SK-N-SH treated with all-trans-retinoic acid at 6 μM for 48 hours (cell line): ENCODE data around the gene UNC5C.

ENCODE experiments used
- ARNTL ChIP-seq: fragments of 450-650 bp; formaldehyde crosslinking; IDR thresholded peaks from 2 replicates; pipeline ENCODE4 v1.5.0; 2020; ENCODE audit warnings: low read depth, mild to moderate bottlenecking, moderate library complexity, borderline replicate concordance
- BACH2 ChIP-seq: fragments of 250-450 bp; sonication (Bioruptor Pico); IDR thresholded peaks from 2 replicates; pipeline ENCODE4 v1.9.0; 2021; ENCODE audit warnings: mild to moderate bottlenecking, borderline replicate concordance
- CREB5 ChIP-seq: fragments of 250-450 bp; sonication (Bioruptor Pico); IDR thresholded peaks from 2 replicates; pipeline ENCODE4 v1.5.1; 2020; ENCODE audit warnings: low read depth, mild to moderate bottlenecking, moderate library complexity
- ESRRG ChIP-seq: fragments of 250-450 bp; sonication (Bioruptor Pico); IDR thresholded peaks from 2 replicates; pipeline ENCODE4 v1.6.1; 2021; ENCODE audit warnings: mild to moderate bottlenecking
- ISL1 ChIP-seq: fragments of 250-450 bp; sonication (Bioruptor Pico); IDR thresholded peaks from 2 replicates; pipeline ENCODE4 v2.1.2; 2022; ENCODE audit warnings: mild to moderate bottlenecking, moderate library complexity
- OSR1 ChIP-seq: fragments of 250-450 bp; sonication (Bioruptor Pico); IDR thresholded peaks from 2 replicates; pipeline ENCODE4 v1.8.0; 2022; ENCODE audit warnings: moderate library complexity, mild to moderate bottlenecking, inconsistent platforms
- PATZ1 ChIP-seq: fragments of 250-450 bp; sonication (Bioruptor Pico); IDR thresholded peaks from 2 replicates; pipeline ENCODE4 v1.8.0; 2020; ENCODE audit warnings: mild to moderate bottlenecking, moderate library complexity, borderline replicate concordance
- TOX ChIP-seq: fragments of 250-450 bp; sonication (Bioruptor Pico); IDR thresholded peaks from 2 replicates; pipeline ENCODE4 v1.8.0; 2021; ENCODE audit warnings: mild to moderate bottlenecking, moderate library complexity, borderline replicate concordance
- TSHZ2 ChIP-seq: fragments of 250-450 bp; sonication (Bioruptor Pico); IDR thresholded peaks from 2 replicates; pipeline ENCODE4 v1.5.0; 2020; ENCODE audit warnings: mild to moderate bottlenecking, moderate library complexity
- ZFP3 ChIP-seq: fragments of 250-450 bp; sonication (Bioruptor Pico); IDR thresholded peaks from 2 replicates; pipeline ENCODE4 v1.5.0; 2020; ENCODE audit warnings: mild to moderate bottlenecking, moderate library complexity
- ZNF70 ChIP-seq: fragments of 450-650 bp; formaldehyde crosslinking; IDR thresholded peaks from 2 replicates; pipeline ENCODE4 v1.5.0; 2020; ENCODE audit warnings: mild to moderate bottlenecking, moderate library complexity
- ZNF8 ChIP-seq: fragments of 450-650 bp; formaldehyde crosslinking; IDR thresholded peaks from 2 replicates; pipeline ENCODE4 v1.5.0; 2020; ENCODE audit warnings: mild to moderate bottlenecking, moderate library complexity

- TF ChIP-seq ESRRG (CRISPR knock-in tag) (no peak), TSHZ2 (no peak), BACH2 (CRISPR knock-in tag) (no peak), ISL1 (CRISPR knock-in tag) (no peak), ZNF8 (CRISPR knock-in tag) (no peak), TOX (CRISPR knock-in tag) (no peak), OSR1 (CRISPR knock-in tag) (no peak), CREB5 (no peak), ZNF70 (CRISPR knock-in tag) (no peak), PATZ1 (CRISPR knock-in tag) (no peak), ZFP3 (CRISPR knock-in tag) (no peak), ARNTL (no peak)
These were observed 187.7 kb downstream of the UNC5C start for GRCh38 chr4:95360906-95361695.
